Measurements from ENCODE around the gene HAUS1.

GRCh38 chr18:46141199-46141598 lies 37.0 kb downstream of the HAUS1 start:
- TF ChIP-seq CTCF (IDR thresholded peaks at IDR 0.05) (no peak), EP300 (IDR thresholded peaks at IDR 0.05) (no peak)
